Activated CD4-positive, alpha-beta memory T cell treated with anti-CD3 and anti-CD28 coated beads for 36 hours (primary cell): ENCODE measurements around the gene PRMT2. TPM values are rescaled to one million over a fixed set of nuclear protein-coding genes. Genes with fewer than 3 reads are reported as not detected.
A peak's percentile ranks its signal among the peaks of the same experiment; 100 is the strongest.
"Not testable (repeated sequence)": the region's sequence is repeated elsewhere in the genome, so short reads cannot be mapped to it uniquely, and the experiment has no call there.

Experiments
- CTCF ChIA-PET: fragments of 350-600 bp; sonication (Branson Sonifier 250); formaldehyde crosslinking; loops from one replicate; lab custom pipeline; 2021; ENCODE audit warnings: antibody characterized with exemption, inconsistent platforms; lab: Charles Lee
- POLR2A ChIA-PET: fragments of 350-600 bp; sonication (Branson Sonifier 250); formaldehyde crosslinking; loops from one replicate; lab custom pipeline; 2021; ENCODE audit warnings: antibody characterized with exemption; lab: Charles Lee
- DNase-seq: peaks from one replicate; pipeline ENCODE4 v3.0.0-alpha.2; 2020
- H3K27ac Mint-ChIP-seq: one replicate; pipeline ENCODE4 v1.8.0; 2021; ENCODE audit warnings: mixed read lengths
- H3K27me3 Mint-ChIP-seq: one replicate; pipeline ENCODE4 v1.8.0; 2021; ENCODE audit warnings: mixed read lengths
- H3K36me3 Mint-ChIP-seq: one replicate; pipeline ENCODE4 v1.8.0; 2021; ENCODE audit warnings: mixed read lengths
- H3K4me1 Mint-ChIP-seq: one replicate; pipeline ENCODE4 v1.8.0; 2021; ENCODE audit warnings: low read depth, mixed read lengths
- H3K4me3 Mint-ChIP-seq: one replicate; pipeline ENCODE4 v1.8.0; 2021; ENCODE audit warnings: mild to moderate bottlenecking, mixed read lengths
- H3K9me3 Mint-ChIP-seq: one replicate; pipeline ENCODE4 v1.8.0; 2021; ENCODE audit warnings: mixed read lengths
- intact Hi-C: fragments of 100-400 bp; cut with micrococcal nuclease; formaldehyde crosslinking; loops from one replicate; pipeline ENCODE4 v1.15.1; 2023
- total RNA-seq, 2 experiments: library from RNA; stranded (reverse); gene quantifications; one replicate each; pipeline ENCODE4 v1.2.3, GENCODE V29; 2021

Gene PRMT2
- total RNA-seq, 2 experiments from 2014 or later: 85.4 to 90.7 TPM

- H3K9me3 Mint-ChIP-seq, H3K36me3 Mint-ChIP-seq, H3K27ac Mint-ChIP-seq, intact Hi-C loops, CTCF ChIA-PET, H3K27me3 Mint-ChIP-seq, H3K4me1 Mint-ChIP-seq, H3K4me3 Mint-ChIP-seq, POLR2A ChIA-PET: not testable (repeated sequence)
- DNase-seq: peak; percentile 27
Measured at GRCh38 chr21:46699104-46699503, 63.6 kb downstream of the PRMT2 start.

Other genes starting within 250 kb of the PRMT2 start
- 10 to 100 TPM; 32.0 to 35.3 TPM for gene DIP2A, start 176.8 kb upstream of the PRMT2 start, total RNA-seq
- not detected for gene S100B, start 30.6 kb upstream of the PRMT2 start, total RNA-seq